NCI-H446 treated with DMSO at 0.1 percent for 48 hours (cell line): Measurements from ENCODE around the gene CYBB.
A peak's percentile ranks its signal among the peaks of the same experiment; 100 is the strongest.
"Not testable (repeated sequence)": the region's sequence is repeated elsewhere in the genome, so short reads cannot be mapped to it uniquely, and the experiment has no call there.

Experiments used
- DNase-seq: peaks from one replicate; lab custom pipeline; 2025; lab: John Stamatoyannopoulos, UW

Gene CYBB

DNA sequence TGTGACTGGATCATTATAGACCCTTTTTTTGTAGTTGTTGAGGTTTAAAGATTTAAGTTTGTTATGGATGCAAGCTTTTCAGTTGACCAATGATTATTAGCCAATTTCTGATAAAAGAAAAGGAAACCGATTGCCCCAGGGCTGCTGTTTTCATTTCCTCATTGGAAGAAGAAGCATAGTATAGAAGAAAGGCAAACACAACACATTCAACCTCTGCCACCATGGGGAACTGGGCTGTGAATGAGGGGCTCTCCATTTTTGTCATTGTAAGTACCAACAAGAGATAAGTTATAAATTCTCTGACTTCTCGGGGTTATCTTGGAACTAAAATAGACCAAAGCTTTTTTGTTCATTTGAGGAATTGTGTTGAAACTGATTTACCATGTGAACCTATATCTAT lies at the start of gene CYBB:
CYBB (plus strand) TSS at position 203 of the 400 bp plus-strand sequence; CDS start at position 222, 19 bp downstream.
- DNase-seq, result no peak

DNA sequence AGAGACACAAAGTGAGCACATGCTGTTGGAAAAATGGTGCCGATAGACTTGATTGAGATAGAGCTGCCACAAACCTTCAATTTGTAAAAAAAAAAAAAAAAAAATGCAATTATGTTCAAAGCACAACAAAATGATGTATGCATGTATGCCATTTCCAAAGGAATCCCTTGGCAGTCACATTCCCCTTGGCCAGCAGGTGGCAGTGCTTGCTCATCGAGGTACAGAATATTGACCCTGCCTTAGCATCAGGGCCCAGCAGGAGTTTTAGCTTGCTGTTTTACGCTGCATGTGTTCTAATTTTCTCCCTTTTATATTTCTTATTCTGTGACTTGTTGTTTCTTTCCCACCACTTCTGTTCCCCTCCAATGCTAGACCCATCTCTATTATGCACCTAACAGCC lies 34.5 kb upstream of the CYBB start:
- peak; percentile 37 for DNase-seq

DNA sequence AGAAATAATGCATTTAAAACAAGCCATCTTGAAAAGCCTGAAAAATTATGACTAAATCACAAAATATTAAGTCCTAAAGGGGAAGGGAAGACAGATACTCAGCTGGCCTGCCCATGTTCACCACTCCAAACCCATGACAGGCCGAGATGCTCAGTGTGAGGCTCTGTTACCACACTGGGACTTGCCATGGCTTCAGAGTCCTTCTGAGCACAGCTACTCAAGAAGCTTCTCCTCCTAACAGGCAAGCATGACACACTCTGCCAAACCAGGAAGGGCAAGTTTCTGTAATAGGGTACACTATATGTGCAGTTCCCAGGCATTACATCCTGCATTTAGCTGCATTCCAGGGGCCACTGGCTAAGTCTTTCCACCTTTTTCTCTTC lies 34.0 kb upstream of the CYBB start:
- no peak for DNase-seq

DNA sequence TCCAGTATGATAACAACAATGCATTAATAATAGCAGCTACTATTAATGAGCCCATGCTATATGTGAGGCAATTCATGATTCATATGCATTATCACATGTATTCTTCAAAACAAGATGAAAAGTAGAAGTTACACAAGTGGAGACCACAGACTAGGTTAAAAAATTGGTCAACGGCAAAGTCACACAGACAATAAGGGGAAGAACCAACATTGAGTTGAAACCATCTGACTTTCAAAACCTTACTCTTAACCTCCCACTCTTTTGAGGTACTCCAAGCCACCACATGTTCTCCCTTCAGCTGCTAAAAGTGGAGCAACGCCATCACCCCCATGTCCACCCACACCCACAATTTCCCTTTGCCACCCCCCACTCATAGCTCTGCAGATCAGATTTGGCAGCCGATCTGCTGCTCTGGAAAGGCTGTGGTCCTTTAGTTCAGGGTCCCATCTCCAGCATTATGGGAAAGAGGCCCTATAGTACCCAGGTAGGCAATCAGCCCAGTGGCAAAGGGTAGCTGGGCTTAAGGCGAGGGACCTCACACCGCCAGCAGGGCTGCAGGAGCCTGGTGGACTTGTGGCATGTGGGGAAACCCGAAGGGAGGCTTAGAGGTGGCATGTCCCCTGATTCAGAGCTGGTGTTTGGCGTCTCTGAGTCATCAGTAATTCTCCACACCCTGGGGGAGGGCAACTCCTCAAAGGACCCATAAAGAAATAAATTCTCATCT lies 33.5 kb upstream of the CYBB start:
- no peak for DNase-seq

DNA sequence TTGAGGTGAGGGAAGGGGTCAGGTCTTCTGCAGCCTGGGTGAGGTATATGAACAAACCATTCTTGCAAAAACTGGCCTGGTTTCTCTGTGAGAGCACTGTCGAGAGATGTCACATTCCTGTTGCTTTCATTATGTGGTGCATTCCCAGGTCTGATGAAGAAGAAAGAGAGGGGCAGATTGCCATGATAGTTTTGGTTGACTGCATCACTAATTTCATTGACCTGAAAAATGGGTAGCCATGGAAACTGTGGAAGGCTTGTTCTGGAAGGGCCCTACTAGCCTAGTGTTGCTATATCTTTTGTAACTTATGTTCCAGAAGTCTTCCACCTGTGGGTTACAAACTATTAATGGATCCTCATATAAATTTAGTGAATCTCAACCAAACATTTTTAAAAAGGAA lies 32.9 kb upstream of the CYBB start:
- DNase-seq, result no peak

DNA sequence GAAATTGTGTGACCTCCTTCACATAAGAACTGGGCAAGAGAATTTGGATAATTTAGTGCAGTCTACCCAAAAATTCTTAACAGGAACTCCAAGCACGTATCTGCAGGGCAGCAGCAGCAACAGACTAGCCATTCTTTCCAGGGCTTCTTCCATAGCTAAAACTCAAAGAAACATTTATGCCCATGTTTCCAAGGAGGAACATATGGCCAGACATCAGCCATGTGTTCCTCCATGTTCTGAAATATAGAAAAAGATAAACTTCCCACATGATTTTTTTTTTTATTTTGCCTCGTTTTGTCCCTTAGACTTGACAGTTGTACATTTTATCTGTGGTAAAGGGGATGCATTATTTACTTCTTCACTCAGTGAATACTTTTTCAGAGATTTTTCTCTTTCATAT lies 27.6 kb upstream of the CYBB start:
- DNase-seq, result no peak

DNA sequence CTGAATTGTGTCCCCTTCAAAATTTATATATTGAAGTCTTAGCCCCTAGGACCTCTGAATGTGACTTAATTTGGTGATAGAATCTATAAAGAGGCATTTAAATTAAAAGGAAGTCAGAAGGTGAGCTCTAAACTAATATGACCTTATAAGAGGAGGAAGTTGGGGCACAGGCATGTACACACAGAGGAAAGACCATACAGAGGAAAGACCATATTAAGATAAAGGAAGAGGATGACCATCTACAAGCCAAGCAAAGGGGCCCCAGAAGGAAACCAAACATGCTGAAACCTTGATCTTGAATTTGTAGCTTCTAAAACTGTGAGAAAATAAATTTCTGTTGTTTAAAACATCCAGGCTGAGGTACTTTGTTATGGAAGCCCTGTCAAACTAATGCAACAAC lies 26.9 kb upstream of the CYBB start:
- no peak for DNase-seq

DNA sequence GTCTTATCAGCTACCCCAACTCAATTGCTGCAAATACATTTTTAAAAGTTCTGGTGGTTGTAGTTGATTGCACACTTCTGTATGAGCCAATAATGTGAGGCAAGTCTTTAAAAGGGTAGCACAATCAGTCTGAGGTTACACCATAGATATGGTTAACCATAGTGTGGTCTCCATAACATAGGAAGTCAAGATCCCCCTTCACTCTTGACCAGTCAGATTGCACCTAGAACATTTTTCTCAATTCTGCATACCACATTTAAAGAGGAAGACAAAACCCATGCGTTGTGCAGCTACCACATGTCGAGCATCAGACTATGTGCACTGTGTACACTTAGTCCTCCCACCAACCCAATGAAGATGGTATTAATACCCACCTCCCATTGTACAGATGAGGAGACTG lies 26.5 kb upstream of the CYBB start:
- DNase-seq, result no peak

DNA sequence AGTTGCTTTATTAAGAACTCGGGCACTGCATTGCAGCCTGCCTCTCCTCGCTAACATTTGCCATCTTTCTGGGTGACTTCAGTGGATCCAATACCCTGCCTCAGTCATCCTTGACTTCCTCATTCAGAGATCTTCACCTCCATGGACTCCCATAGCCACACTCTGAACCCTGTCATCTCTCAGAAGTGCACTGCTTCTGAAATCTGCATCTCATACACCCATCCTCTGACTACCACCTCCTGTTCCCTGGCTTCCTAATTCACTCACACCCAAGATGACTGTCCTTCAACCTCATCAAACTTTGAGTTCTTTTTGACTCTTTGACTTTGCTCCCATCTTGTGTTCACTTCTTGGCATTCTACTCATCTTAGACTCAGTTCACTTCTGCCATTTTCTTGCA lies 25.3 kb upstream of the CYBB start:
- DNase-seq, result no peak

DNA sequence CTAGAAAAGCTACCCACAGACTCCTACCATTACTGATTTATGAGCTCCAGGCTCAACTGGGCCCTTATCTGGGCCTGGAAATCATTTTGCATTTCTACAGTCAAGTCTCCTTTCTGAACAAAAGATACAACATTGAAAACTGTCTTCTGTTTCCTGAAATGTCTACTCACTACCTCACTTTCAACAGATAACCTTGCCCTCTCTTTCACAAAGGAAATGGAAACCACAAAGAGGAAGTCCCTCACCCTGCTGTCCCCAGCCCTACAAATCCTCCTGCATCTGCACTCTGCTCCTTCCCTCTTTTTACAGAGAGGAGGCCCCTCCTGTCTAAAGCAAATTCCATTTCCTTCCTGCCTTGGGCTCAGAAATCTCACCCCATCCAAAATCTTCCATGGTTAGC lies 24.8 kb upstream of the CYBB start:
- no peak for DNase-seq

DNA sequence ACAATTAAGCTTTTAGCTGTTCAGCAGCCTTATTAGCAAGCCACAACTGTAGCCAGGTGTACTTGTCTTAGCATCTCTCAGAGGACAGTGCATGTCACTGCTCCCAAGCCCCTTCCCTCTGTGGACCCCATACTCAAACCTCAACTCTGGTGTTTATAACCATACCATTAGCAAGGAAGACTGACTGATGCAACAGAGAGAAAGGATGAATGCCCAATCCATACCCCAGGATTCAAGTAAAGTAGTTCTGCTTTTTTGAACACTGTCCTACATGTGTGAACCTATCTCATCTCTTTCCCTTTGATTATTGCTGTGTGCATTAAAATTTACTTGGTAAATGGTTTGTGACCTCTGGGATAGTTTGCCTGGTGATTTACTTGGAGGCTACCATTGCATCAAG lies 22.8 kb upstream of the CYBB start:
- DNase-seq, result no peak

DNA sequence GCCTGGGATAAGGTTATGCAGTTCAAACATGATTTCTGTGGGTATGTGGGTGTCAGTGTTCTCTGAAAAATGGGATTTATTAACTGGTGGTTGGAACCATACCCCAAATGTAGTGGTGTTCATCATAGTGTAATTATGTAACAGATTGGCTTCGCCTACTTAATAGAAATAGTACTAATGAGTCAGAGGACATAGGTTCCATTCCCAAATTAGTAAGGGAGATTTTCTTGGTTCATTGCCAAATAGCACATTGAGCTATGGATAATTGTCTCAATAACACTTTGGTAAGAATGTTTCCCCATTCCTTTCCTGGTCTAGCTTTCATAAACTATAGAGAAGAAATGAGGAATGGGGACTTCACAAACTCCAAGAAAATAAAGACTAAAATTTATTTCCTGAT lies 20.5 kb upstream of the CYBB start:
- DNase-seq, result no peak

DNA sequence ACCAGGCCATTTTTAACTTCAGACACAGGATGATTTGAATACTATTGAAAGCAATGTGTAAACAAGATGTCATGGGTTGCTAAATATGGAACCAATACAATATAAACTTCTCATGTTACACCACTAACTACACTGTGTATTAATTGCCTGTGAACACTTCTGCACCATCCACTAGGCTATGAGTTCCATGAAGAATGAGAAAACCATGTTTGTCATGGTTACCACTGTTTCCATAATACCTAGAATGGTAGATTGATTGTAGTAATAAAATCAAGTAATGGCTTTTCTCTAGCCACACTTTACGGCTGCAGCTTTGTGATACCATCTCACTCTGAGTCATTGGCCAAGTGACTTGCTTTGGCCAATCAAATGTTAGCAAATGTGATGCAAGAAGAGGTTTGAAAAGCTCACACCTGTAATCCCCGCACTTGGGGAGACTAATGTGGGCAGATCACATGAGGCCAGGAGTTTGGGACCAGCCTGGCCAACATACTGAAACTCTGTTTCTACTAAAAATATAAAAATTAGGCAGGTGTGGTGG lies 19.9 kb upstream of the CYBB start:
- DNase-seq, result no peak

DNA sequence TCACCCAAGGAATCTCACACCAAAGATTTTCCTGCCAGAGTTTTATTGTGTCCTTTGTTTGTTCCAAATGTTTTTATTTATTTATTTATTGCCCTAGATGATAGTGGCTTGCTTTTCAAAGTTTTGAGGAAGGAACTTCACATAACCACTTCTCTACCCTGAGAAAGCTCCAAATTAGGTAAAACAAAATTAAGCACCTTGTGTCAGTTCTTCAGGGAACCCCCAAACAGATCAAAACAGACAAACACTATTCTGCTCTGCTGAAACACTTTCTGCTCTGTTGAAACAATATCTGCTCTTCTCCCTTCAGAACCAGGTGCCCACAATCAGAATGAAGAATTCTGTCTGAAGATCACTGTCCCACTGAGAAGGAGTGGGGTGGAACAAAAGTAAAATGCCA lies 16.5 kb upstream of the CYBB start:
- no peak for DNase-seq

DNA sequence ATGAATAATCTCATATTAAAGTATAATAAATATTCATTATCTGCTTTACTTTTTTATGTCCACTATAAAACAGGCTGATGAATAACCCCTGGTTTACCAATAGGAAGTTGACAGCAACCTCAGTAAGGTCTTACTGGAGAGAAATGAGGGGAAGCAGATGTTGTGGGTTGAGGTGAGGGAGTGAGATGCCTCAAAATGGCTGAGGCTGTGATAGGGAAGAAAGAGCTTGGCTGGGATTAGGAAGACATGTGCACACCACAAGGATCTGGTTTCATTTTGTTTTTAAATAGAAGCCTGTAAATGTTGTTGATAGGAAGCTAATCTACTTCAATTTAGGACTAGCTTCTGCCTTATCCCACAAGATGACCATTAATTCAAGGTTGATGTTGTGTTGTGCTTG lies 14.4 kb upstream of the CYBB start:
- no peak for DNase-seq

DNA sequence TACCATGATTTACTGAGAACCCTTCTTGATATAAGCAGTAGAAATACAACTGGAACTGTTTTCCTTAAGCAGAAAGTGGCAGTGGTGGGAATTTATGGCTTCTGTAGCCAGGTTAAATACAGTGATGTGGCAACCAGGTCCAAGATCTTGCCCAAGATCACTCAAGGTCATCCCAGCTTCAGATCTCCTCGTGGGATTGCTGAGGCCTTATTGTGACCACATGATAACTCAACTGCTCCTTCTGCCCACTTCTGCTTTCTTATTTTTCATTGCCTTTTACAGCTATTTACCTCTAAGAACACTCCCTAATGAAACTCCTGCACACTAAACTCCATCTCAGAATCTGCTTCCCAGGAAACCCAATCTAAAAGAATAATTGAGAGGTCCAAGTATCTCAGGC lies 12.4 kb upstream of the CYBB start:
- DNase-seq, result no peak

DNA sequence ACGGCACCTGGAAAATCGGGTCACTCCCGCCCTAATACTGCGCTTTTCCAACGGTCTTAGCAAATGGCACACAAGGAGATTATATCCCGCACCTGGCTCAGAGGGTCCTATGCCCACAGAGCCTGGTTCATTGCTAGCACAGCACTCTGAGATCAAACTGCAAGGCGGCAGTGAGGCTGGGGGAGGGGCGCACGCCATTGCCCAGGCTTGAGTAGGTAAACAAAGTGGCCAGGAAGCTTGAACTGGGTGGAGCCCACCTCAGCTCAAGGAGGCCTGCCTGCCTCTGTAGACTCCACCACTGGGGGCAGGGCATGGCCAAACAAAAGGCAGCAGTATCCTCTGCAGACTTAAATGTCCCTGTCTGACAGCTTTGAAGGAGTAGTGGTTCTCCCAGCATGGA lies 11.0 kb upstream of the CYBB start:
- not testable (repeated sequence) for DNase-seq

DNA sequence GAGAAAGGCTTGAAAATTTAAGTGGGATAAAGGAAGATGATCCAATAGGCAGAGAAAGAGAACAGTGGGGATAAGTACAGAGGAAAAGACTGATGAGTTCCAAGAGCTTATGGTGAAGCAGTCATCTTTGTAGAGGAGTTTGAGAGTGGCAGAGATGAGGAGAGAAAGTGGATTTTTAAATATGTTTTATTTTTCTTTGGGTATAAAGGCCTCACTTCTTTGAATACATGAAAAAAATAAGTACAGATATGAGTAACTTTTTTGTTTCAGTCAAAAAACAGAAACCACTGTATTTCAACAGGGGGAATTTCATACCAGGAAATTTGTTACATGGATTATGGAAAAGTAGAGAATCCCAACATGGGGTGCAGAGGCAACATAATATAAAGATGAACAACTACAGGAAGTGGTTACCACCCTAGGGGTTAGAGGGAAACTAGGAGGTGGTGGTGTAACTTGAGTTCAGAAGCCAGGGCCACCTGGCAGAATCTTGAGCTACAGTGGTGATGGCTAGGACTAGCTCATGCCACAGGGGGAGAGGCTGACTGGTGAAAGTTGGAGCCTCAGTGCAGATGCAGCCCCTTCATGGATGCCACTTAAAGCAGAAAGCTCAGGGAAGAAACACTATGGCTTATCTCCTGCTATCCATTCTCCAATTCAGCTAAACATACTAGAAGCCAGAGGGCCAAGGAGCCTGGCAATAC lies 3.4 kb upstream of the CYBB start:
- no peak for DNase-seq

DNA sequence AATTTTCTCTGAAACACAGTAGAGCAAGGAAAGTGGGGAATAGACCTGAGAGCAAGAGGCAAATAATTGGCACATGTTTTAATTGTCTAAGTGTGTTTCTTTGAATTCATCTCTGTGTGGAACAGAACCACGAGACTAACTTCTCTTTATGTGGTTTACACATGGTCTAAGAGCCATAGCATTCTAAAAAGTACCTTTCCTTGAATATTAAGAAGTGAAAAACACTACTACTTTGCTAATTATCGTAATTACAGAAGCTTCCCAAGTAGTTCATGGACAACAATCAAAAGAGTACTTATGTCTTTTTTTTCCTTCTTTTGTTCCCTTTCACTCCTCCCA lies 2.9 kb upstream of the CYBB start:
- no peak for DNase-seq

DNA sequence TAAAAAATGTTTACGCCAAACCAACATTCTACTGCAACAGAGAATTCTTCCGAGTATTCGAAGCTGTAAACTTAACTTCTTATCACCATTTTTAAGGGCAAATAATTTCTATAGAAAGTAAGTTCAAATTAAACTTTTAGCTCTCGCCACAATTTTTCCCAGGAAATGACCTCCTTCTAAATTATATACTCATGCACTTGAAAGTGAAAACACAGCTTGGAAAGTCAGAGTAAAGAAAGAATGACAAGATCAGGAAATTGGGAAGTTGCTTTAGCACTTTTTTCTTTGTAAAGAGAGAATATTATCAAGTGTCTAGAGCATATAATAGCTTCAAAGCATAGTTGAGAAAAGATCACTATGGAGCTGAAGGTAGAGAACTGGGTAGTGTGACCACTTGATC lies 1.2 kb downstream of the CYBB start:
- no peak for DNase-seq

DNA sequence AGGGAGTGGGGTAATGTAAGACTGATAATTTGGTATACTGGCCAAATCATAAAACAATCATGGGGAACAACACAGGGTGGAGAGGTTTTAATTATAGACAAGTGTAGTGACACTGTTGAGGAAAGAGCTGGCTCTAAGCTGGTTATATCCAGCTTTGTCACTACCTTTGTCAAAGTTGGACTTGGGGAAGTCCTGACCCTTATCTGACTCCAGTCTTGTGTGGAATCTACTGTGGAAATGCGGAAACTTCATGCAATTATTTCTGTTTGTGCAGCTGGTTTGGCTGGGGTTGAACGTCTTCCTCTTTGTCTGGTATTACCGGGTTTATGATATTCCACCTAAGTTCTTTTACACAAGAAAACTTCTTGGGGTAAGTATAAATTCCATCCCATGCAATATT lies 2.0 kb downstream of the CYBB start:
- no peak for DNase-seq

DNA sequence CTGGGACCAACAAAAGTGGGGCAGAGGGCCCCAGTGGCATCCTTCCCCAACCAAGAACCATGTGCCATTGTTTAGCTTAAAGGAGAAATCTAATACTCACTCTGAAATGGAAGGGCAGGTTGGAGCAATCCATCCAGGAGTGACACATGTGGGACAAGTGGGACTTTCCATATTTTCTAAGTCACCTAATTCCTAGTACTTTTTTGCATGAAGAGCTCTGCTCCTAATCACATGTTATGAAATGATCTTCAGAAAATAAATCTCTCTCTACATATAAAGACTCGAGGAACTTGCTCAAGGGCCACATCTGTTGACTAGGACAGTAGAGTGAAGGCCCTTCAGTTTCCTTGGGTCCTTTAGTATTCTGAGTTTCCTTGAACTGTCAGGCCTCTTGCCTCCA lies 2.5 kb downstream of the CYBB start:
- no peak for DNase-seq

DNA sequence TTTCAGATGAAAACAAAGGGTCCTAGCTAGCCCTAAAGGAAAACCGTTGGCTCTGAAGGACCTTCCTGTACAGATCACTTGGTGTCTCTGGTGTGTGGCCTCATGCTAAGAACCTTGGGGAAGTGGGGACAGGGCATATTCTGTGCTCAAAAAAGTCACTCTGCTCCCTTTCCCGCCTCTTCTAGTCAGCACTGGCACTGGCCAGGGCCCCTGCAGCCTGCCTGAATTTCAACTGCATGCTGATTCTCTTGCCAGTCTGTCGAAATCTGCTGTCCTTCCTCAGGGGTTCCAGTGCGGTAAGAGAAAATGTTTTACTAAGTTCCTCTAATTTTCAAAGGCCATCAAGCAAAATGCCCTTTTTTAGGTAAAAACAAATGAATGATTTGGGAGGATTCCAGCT lies 3.4 kb downstream of the CYBB start:
- no peak for DNase-seq

DNA sequence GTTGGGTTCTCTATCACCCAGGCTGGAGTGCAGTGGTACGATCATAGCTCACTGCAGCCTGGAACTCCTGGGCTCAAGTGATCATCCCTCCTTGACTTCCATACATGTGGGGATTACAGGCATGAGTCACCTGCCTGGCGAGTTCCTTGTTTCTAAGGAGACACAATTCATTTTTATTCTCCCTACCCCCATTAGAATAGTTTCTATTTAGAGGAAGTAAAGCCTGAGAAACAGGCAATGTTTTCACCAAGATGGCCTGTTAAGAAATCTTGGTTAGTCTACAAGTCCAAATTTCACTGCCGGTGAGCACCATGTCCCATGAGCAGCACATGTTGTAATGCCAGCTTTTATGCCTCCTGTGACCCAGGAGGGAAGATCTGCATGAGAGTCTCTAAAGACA lies 5.7 kb downstream of the CYBB start:
- no peak for DNase-seq
